ENCODE measurements around the gene SLC35E1.
A peak's percentile ranks its signal among the peaks of the same experiment; 100 is the strongest.

Gene SLC35E1

GRCh38 chr19:16608290-16608739, 36.1 kb upstream of the SLC35E1 start:
- DNase-seq (ENCODE audit: low read depth, low spot score), result peak; percentile 80
- H3K4me3 ChIP-seq (ENCODE audit: low read depth, low read length), result no peak overlapping the region
- in situ Hi-C loops (cut with HindIII; ENCODE audit: low sequenced_read_pairs), result no loop called here
- TF ChIP-seq CTCF (IDR thresholded peaks at IDR 0.05; ENCODE audit: low read depth, low read length), result no peak

DNA sequence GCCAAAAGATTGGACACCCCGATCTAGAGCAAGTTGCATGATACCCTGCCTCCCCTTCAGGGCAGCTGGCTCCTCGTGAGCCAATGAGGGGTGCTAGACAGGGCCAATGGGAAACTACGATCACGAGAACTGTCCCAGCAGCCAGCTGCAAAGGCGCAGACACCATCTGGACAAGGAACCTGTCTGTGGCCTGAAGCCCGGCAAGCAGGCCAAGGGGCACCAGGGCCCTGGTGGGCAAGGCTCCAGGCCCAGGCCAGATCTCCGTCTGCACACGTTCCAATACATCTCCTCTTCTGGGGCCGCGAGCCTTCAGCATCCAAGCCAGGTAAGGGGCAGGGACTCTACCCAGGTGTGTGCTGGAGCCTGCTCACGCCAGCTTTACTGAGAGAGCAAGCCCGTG, 35.6 kb upstream of the SLC35E1 start:
- in situ Hi-C loops (cut with HindIII; ENCODE audit: low sequenced_read_pairs), result no loop called here
- H3K4me3 ChIP-seq (ENCODE audit: low read depth, low read length), result no peak overlapping the region
- DNase-seq (ENCODE audit: low read depth, low spot score), result no peak
- no peak for TF ChIP-seq CTCF (IDR thresholded peaks at IDR 0.05; ENCODE audit: low read depth, low read length)

DNA sequence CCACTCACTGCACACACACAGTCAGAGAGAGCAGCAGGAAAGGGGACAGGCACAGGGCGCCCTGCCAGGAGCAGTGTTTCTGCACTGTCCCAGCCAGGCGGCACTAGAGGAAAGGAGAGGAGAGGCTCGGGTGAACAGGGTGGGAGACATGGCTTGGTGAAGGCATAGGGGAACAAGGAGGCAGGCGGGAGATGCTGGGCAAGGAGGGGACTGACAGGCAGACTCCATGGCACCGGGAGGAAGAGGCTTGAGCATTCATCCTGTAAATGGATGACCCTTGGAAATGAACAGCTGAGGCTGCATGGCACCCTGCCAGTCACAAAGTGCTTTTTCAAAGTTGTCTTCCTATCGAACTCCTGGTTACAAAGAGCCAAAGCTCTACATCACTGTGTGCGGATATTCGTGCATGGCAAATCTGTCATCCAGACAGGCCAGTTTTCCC, 33.4 kb upstream of the SLC35E1 start:
- H3K4me3 ChIP-seq (ENCODE audit: low read depth, low read length), result no peak overlapping the region
- no peak for DNase-seq (ENCODE audit: low read depth, low spot score)
- TF ChIP-seq CTCF (IDR thresholded peaks at IDR 0.05; ENCODE audit: low read depth, low read length), result no peak
- in situ Hi-C loops (cut with HindIII; ENCODE audit: low sequenced_read_pairs), result no loop called here

DNA sequence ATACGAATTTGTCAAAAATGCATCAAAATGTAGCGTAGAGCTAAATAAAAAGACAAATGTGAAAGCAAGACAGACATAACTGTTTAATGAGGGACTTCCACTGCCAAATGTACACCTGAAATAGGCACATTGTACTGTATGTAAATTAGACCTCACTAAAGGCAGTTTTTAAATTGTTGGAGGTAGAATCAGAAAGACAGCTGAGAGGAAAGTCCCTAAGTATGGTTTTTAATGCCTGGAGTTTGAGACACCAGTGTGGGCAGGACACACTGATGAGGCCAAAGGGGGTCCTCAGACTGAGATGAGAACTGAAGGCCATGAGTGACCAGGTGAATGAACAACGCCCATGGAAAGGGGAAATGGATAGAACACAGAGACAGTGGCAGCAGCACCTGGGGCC, 32.9 kb upstream of the SLC35E1 start:
- no peak overlapping the region for H3K4me3 ChIP-seq (ENCODE audit: low read depth, low read length)
- in situ Hi-C loops (cut with HindIII; ENCODE audit: low sequenced_read_pairs), result no loop called here

GRCh38 chr19:16604615-16605014, 32.4 kb upstream of the SLC35E1 start:
- DNase-seq (ENCODE audit: low read depth, low spot score), result no peak
- TF ChIP-seq CTCF (IDR thresholded peaks at IDR 0.05; ENCODE audit: low read depth, low read length), result no peak
- in situ Hi-C loops (cut with HindIII; ENCODE audit: low sequenced_read_pairs), result no loop called here
- H3K4me3 ChIP-seq (ENCODE audit: low read depth, low read length), result no peak overlapping the region

More for the DNA sequence above, 32.9 kb upstream of the SLC35E1 start:
- no peak for TF ChIP-seq CTCF (IDR thresholded peaks at IDR 0.05; ENCODE audit: low read depth, low read length)
- DNase-seq (ENCODE audit: low read depth, low spot score), result no peak

DNA sequence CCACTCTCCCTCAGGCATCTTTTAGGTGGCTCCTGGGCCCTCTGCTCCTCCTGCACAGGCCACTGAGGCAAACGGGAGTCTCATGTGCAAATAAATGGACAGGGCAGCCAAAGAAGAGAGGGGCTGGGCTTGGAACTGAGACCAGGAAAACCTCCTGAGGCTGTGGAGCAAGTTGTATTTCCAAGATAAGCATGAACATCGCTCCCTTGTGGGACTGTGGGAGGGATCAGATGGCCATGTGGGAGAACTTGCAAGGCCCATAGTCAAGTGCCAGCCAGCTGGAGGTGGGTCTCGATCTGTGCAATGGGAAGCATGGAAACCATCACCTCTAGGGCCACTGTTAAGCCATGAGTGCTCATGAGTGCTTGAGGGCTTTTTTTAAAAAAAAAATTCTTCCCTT, 30.9 kb upstream of the SLC35E1 start:
- no peak for DNase-seq (ENCODE audit: low read depth, low spot score)
- no peak overlapping the region for H3K4me3 ChIP-seq (ENCODE audit: low read depth, low read length)
- no peak for TF ChIP-seq CTCF (IDR thresholded peaks at IDR 0.05; ENCODE audit: low read depth, low read length)
- in situ Hi-C loops (cut with HindIII; ENCODE audit: low sequenced_read_pairs), result no loop called here

Data from astrocyte of the spinal cord (primary cell).